ENCODE results near the gene MIA2. TPM values are rescaled to one million over a fixed set of nuclear protein-coding genes. Genes with fewer than 3 reads are reported as not detected.

Gene MIA2
- total and polyA plus RNA-seq, 2 donors (not counting 1 experiment from before 2014, with no cell fraction given), result 11.5 to 27.1 TPM

GRCh38 chr14:39229222-39229543 is 4.5 kb upstream of the MIA2 start:
- H3K36me3 ChIP-seq (replicated peaks in 1 of 2; ENCODE audit: control extremely low read depth in 1 of 2, control insufficient read depth in 1 of 2, extremely low read depth in 1 of 2, insufficient read depth in 2 of 2, low read length in 1 of 2), result no peaks in the 10 kb centered on the region
- no peak overlapping the region for H2AFZ ChIP-seq (ENCODE audit: insufficient read depth, low read depth, low read length, poor library complexity, severe bottlenecking)
- H3K9ac ChIP-seq (ENCODE audit: low read length), result no peak overlapping the region
- H3K9me3 ChIP-seq (ENCODE audit: control extremely low read depth in 1 of 3, control insufficient read depth in 2 of 3, insufficient read depth in 1 of 3, low read length in 2 of 3), result no peaks in the 10 kb centered on the region
- no peaks in the 10 kb centered on the region for H3K4me1 ChIP-seq (ENCODE audit: control insufficient read depth in 2 of 2, insufficient read depth in 2 of 2, low read length in 2 of 2)
- H3K4me3 ChIP-seq (ENCODE audit: control extremely low read depth in 1 of 5, extremely low read depth in 1 of 5, insufficient read depth in 1 of 5, low read depth in 2 of 5, low read length in 4 of 5), result no peak overlapping the region
- H3K27ac ChIP-seq (ENCODE audit: low read length in 2 of 2), result no peak overlapping the region
- no peak overlapping the region for H3K4me2 ChIP-seq (replicated peaks; ENCODE audit: low read depth, low read length, poor library complexity, severe bottlenecking)
- no peaks in the 10 kb centered on the region for H3K27me3 ChIP-seq (replicated peaks in 1 of 4; ENCODE audit: control extremely low read depth in 1 of 4, control insufficient read depth in 3 of 4, insufficient read depth in 4 of 4, low read length in 3 of 4)
- no peaks in the 10 kb centered on the region for H3K27me3 Mint-ChIP-seq
- no peaks in the 10 kb centered on the region for H3K79me2 ChIP-seq (ENCODE audit: control insufficient read depth, insufficient read depth, low read length)
- WGBS (ENCODE audit: insufficient coverage), result no CpG with 5 or more reads among the region's 1 CpG
- POLR2A ChIA-PET, result no interaction called here
- H3K4me3 Mint-ChIP-seq, result no peak overlapping the region
- no peaks in the 10 kb centered on the region for H3K9me3 Mint-ChIP-seq (ENCODE audit: insufficient read depth)
- CTCF ChIA-PET, result no interaction called here
- no peak for ATAC-seq (ENCODE audit: low read depth)
- peaks cover 4% of the 10 kb centered on the region for H3K4me1 Mint-ChIP-seq
- no peak for TF ChIP-seq EZH2 (IDR thresholded peaks at IDR 0.05; ENCODE audit: borderline replicate concordance, insufficient read depth, low read depth, low read length, poor library complexity, severe bottlenecking)
- TF ChIP-seq CTCF (IDR thresholded peaks at IDR 0.05), result no peak
- intact Hi-C loops (cut with micrococcal nuclease), result no loop called here
- no peak overlapping the region for H3K27ac Mint-ChIP-seq
- H4K20me1 ChIP-seq (ENCODE audit: control insufficient read depth, insufficient read depth, low read length, poor library complexity, severe bottlenecking), result no peaks in the 10 kb centered on the region
- DNase-seq, result no peak

- ChIA-PET CTCF (no interaction called here), POLR2A (no interaction called here)
- intact Hi-C loops (cut with micrococcal nuclease), result no loop called here
- ATAC-seq (ENCODE audit: low read depth) (no peak), DNase-seq (no peak)
- H3K27ac Mint-ChIP-seq, result no peak overlapping the region
- no peaks in the 10 kb centered on the region for H3K27me3 Mint-ChIP-seq
- H3K9me3 ChIP-seq (ENCODE audit: control extremely low read depth in 1 of 3, control insufficient read depth in 2 of 3, insufficient read depth in 1 of 3, low read length in 2 of 3), result no peaks in the 10 kb centered on the region
- H3K9ac ChIP-seq (ENCODE audit: low read length), result no peak overlapping the region
- no peaks in the 10 kb centered on the region for H4K20me1 ChIP-seq (ENCODE audit: control insufficient read depth, insufficient read depth, low read length, poor library complexity, severe bottlenecking)
- TF ChIP-seq CTCF (IDR thresholded peaks at IDR 0.05), result no peak
- H3K27me3 ChIP-seq (replicated peaks in 1 of 4; ENCODE audit: control extremely low read depth in 1 of 4, control insufficient read depth in 3 of 4, insufficient read depth in 4 of 4, low read length in 3 of 4), result no peaks in the 10 kb centered on the region
- no peak overlapping the region for H3K4me2 ChIP-seq (replicated peaks; ENCODE audit: low read depth, low read length, poor library complexity, severe bottlenecking)
- H3K27ac ChIP-seq (ENCODE audit: low read length in 2 of 2), result no peak overlapping the region
- no peaks in the 10 kb centered on the region for H3K4me1 ChIP-seq (ENCODE audit: control insufficient read depth in 2 of 2, insufficient read depth in 2 of 2, low read length in 2 of 2)
- no peak overlapping the region for H3K4me3 Mint-ChIP-seq
- H3K4me3 ChIP-seq (ENCODE audit: control extremely low read depth in 1 of 5, extremely low read depth in 1 of 5, insufficient read depth in 1 of 5, low read depth in 2 of 5, low read length in 4 of 5), result no peak overlapping the region
- no peak overlapping the region for H2AFZ ChIP-seq (ENCODE audit: insufficient read depth, low read depth, low read length, poor library complexity, severe bottlenecking)
- H3K36me3 ChIP-seq (replicated peaks in 1 of 2; ENCODE audit: control extremely low read depth in 1 of 2, control insufficient read depth in 1 of 2, extremely low read depth in 1 of 2, insufficient read depth in 2 of 2, low read length in 1 of 2), result no peaks in the 10 kb centered on the region
- H3K9me3 Mint-ChIP-seq (ENCODE audit: insufficient read depth), result no peaks in the 10 kb centered on the region
- no peaks in the 10 kb centered on the region for H3K79me2 ChIP-seq (ENCODE audit: control insufficient read depth, insufficient read depth, low read length)
- WGBS (ENCODE audit: insufficient coverage), result 93% methylated on average over 3 of the region's 3 CpGs
- H3K4me1 Mint-ChIP-seq, result peaks cover 4% of the 10 kb centered on the region
These were observed 4.1 kb upstream of the MIA2 start for GRCh38 chr14:39229601-39230110.
